NCI-H1436 (cell line): ENCODE data around the gene SPATA20.

Experiments
- DNase-seq: peaks from one replicate; lab custom pipeline; 2025; lab: John Stamatoyannopoulos, UW

SPATA20 gene

GRCh38 chr17:50520483-50520882, 26.5 kb upstream of the SPATA20 start:
- DNase-seq, result no peak

- DNase-seq, result no peak
Measured at GRCh38 chr17:50521514-50521913, 25.5 kb upstream of the SPATA20 start.

- DNase-seq, result no peak
Measured at GRCh38 chr17:50522766-50523165, 24.2 kb upstream of the SPATA20 start.

- DNase-seq, result no peak
Measured at GRCh38 chr17:50523208-50523607, 23.8 kb upstream of the SPATA20 start.

GRCh38 chr17:50524838-50525237, 22.1 kb upstream of the SPATA20 start:
- no peak for DNase-seq

- no peak for DNase-seq
Measured at GRCh38 chr17:50527155-50527762, 19.7 kb upstream of the SPATA20 start.

GRCh38 chr17:50527949-50528474, 19.0 kb upstream of the SPATA20 start:
- no peak for DNase-seq

- no peak for DNase-seq
Measured at GRCh38 chr17:50529849-50530248, 17.1 kb upstream of the SPATA20 start.

GRCh38 chr17:50531428-50532025, 15.4 kb upstream of the SPATA20 start:
- no peak for DNase-seq

- DNase-seq, result no peak
Measured at GRCh38 chr17:50532452-50533024, 14.4 kb upstream of the SPATA20 start, which contains the start of gene EPN3. EPN3 (plus strand) TSS chr17:50532735; CDS start chr17:50536557, 3,822 bp downstream.

GRCh38 chr17:50533185-50533584, 13.8 kb upstream of the SPATA20 start:
- DNase-seq, result no peak

GRCh38 chr17:50533720-50534148, 13.2 kb upstream of the SPATA20 start:
- no peak for DNase-seq

- no peak for DNase-seq
Measured at GRCh38 chr17:50534222-50534978, 12.6 kb upstream of the SPATA20 start.

- no peak for DNase-seq
Measured at GRCh38 chr17:50534979-50535326, 12.0 kb upstream of the SPATA20 start.

GRCh38 chr17:50535407-50535806, 11.6 kb upstream of the SPATA20 start:
- DNase-seq, result no peak

GRCh38 chr17:50536683-50537646, 10.0 kb upstream of the SPATA20 start:
- no peak for DNase-seq

- no peak for DNase-seq
Measured at GRCh38 chr17:50537721-50538548, 9.0 kb upstream of the SPATA20 start.

- DNase-seq, result no peak
Measured at GRCh38 chr17:50538549-50539410, 8.2 kb upstream of the SPATA20 start.

GRCh38 chr17:50539762-50540559, 7.0 kb upstream of the SPATA20 start:
- no peak for DNase-seq
